Stimulated activated CD8-positive, alpha-beta memory T cell treated with anti-CD3 and anti-CD28 coated beads, Interleukin-12 subunit alpha, Interleukin-12 subunit beta, amount 100 ng/mL, for 1 hour (primary cell): ENCODE data around the gene GRIP2.

ENCODE experiments used
- DNase-seq: peaks from one replicate; pipeline ENCODE4 v3.0.0-alpha.2; 2020; ENCODE audit warnings: low read depth

The GRIP2 gene

GRCh38 chr3:14539384-14539741 lies 779 bp downstream of the GRIP2 start:
- no peak for DNase-seq

GRCh38 chr3:14538451-14539088 lies 1.6 kb downstream of the GRIP2 start:
- DNase-seq: no peak

GRCh38 chr3:14537590-14538450 lies 2.3 kb downstream of the GRIP2 start:
- no peak for DNase-seq

GRCh38 chr3:14536837-14537589 lies 3.1 kb downstream of the GRIP2 start:
- no peak for DNase-seq

GRCh38 chr3:14536055-14536815 lies 3.9 kb downstream of the GRIP2 start:
- DNase-seq: no peak

GRCh38 chr3:14535616-14536015 lies 4.5 kb downstream of the GRIP2 start:
- no peak for DNase-seq

GRCh38 chr3:14534516-14535191 lies 5.5 kb downstream of the GRIP2 start:
- DNase-seq: no peak

GRCh38 chr3:14533457-14533958 lies 6.6 kb downstream of the GRIP2 start:
- no peak for DNase-seq

GRCh38 chr3:14532691-14533456 lies 7.3 kb downstream of the GRIP2 start:
- no peak for DNase-seq

GRCh38 chr3:14531856-14532395 lies 8.2 kb downstream of the GRIP2 start:
- DNase-seq: no peak

- no peak for DNase-seq
These were observed 12.1 kb downstream of the GRIP2 start for GRCh38 chr3:14528081-14528480.

- no peak for DNase-seq
These were observed 14.2 kb downstream of the GRIP2 start for GRCh38 chr3:14525685-14526631.

- no peak for DNase-seq
These were observed 15.1 kb downstream of the GRIP2 start for GRCh38 chr3:14524920-14525660.

GRCh38 chr3:14524311-14524711 lies 15.8 kb downstream of the GRIP2 start:
- DNase-seq: no peak

GRCh38 chr3:14523792-14524191 lies 16.4 kb downstream of the GRIP2 start:
- DNase-seq: no peak

- DNase-seq: no peak
These were observed 17.4 kb downstream of the GRIP2 start for GRCh38 chr3:14522768-14523167.

GRCh38 chr3:14522129-14522691 lies 17.9 kb downstream of the GRIP2 start:
- no peak for DNase-seq

- no peak for DNase-seq
These were observed 18.5 kb downstream of the GRIP2 start for GRCh38 chr3:14521611-14522010.
